Gastroesophageal sphincter (tissue), 3 donors: ENCODE results near the gene FUT3.

Experiments
- CTCF ChIP-seq, 4 experiments: fragments of 200-600 bp in 2 of 4; fragments of 450-650 bp in 2 of 4; sonication (generic) in 1 of 4; IDR thresholded peaks; one replicate each; pipeline ENCODE4 v1.5.1; 2017 to 2019; ENCODE audit warnings: antibody characterized with exemption in 4 of 4, mild to moderate bottlenecking in 2 of 4, moderate library complexity in 2 of 4
- POLR2A ChIP-seq, 2 donors: fragments of 450-650 bp; IDR thresholded peaks; one replicate each; pipeline ENCODE4 v1.6.1; 2017; ENCODE audit warnings: antibody characterized with exemption in 2 of 2, mild to moderate bottlenecking in 2 of 2, moderate library complexity in 1 of 2
- POLR2AphosphoS5 ChIP-seq: sonication (generic); formaldehyde crosslinking; IDR thresholded peaks from one replicate; pipeline ENCODE4 v1.6.1; 2017; ENCODE audit warnings: antibody characterized with exemption

- TF ChIP-seq CTCF (IDR thresholded peaks at IDR 0.05) (no peak), POLR2AphosphoS5 (no peak), POLR2A (IDR thresholded peaks at IDR 0.05) (no peak)
Measured at GRCh38 chr19:5865772-5866171, 14.5 kb upstream of the FUT3 start.
